HG02642 (cell line): ENCODE data around the gene GRIN3A.

Experiments used
- ATAC-seq: cut with Tn5 transposase; IDR thresholded peaks from one replicate; pipeline ENCODE4 v1.9.1; 2021; ENCODE audit warnings: mild to moderate bottlenecking; ENCODE audit not compliant: unreplicated experiment, poor library complexity

GRIN3A gene

GRCh38 chr9:101706261-101706798 is 32.1 kb downstream of the GRIN3A start:
- no peak for ATAC-seq

GRCh38 chr9:101705135-101705661 is 33.2 kb downstream of the GRIN3A start:
- peak; percentile 78 for ATAC-seq

DNA sequence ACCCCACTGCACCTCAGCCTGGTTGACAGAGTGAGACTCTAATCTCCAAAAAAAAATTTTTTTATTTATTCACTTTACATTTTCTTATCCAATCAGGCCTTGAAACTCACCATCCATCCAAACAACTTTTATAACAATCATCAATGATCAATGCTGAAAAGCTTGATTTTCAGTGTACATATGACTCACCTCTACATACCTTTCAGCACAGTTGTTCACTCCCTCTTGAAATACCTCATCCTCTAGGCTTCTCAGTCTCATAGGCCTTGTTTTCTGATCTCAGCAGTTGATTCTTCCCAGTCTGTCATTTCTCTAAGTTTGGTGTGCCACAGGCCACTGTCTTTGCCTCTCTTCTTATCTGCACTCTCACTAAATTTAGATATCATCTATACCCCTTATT is 36.2 kb downstream of the GRIN3A start:
- no peak for ATAC-seq

GRCh38 chr9:101693546-101694336 is 44.7 kb downstream of the GRIN3A start:
- no peak for ATAC-seq

DNA sequence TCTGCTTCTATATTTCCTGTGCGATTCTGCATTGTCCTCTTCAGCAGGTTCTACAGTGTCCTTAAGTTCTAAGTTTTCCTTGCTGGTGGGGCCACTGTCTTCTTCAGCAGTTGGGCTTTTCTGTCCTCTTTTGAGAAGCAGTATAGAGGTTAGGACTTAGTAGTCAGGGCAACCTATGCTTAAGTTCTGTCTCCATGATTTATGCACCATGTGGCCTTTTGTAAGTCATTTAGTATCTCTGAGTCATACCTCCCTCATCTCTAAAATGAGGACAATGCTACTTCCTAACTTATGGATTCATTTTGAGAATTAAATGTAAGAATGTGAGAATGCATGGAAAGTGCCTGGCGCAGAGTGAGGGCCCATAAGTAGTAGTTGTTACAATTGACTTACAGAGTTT is 46.8 kb downstream of the GRIN3A start:
- ATAC-seq, result no peak

DNA sequence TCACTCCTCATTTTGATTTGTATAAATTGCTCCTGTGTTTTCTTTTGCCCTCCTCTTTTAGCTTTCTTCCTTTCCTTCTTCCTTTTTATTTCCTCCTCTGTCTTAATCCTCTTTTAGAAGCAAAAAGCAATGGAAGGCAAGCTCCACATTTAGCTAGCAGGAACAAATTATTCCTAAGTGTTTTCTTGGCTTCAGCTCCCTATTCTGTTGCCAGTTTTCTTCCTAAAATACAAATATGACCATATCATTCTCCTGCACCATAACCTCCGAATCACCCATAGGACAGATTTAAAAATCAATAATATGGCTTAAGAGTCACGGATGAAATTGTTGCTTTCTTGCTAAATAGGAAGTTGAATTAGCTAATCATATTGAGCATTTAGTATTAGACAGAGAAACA is 49.4 kb downstream of the GRIN3A start:
- ATAC-seq, result no peak

- no peak for ATAC-seq
Observed at GRCh38 chr9:101684665-101685064, 53.8 kb downstream of the GRIN3A start.

DNA sequence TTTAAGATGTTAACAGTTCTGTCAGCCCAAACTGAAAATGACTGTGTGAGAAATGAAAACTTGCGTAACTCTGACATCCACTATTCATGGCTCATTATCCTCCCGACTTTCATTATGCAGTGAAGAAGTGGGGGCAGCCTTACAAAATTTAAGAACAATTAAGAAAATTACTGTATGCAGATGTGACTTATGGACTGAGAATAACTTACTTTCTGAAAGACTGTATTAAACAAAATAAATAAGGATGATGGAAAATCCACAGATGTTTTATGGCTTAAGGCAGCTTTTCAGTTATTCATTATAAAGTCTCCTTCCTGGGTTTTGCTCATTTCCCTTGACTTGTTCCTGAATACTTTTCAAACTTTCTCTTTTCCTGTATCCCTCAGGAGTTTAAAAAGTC is 55.2 kb downstream of the GRIN3A start:
- no peak for ATAC-seq

GRCh38 chr9:101677861-101678260 is 60.6 kb downstream of the GRIN3A start:
- ATAC-seq, result no peak

GRCh38 chr9:101675341-101675740 is 63.1 kb downstream of the GRIN3A start:
- ATAC-seq, result no peak

GRCh38 chr9:101674165-101674564 is 64.3 kb downstream of the GRIN3A start:
- no peak for ATAC-seq

GRCh38 chr9:101673642-101674041 is 64.8 kb downstream of the GRIN3A start:
- no peak for ATAC-seq

DNA sequence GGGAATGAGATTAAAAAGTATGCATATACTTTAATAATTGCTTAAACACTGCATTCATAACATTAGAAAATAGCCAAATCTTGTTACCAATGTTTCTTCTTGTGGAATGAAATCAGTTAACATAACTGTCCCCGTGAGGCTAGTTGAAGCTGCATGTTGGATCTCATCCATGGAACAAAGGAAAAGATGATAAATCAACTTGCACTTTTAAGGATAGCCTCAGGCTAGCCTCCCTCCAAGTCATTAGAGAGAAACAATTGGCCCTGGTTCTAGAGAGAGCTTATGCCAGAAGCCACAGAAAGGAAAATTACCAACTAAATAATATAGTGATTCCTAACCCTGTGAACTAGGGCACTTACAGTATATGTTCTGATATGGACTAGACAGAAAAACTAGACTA is 66.9 kb downstream of the GRIN3A start:
- no peak for ATAC-seq

GRCh38 chr9:101668421-101668820 is 70.0 kb downstream of the GRIN3A start:
- ATAC-seq, result no peak

DNA sequence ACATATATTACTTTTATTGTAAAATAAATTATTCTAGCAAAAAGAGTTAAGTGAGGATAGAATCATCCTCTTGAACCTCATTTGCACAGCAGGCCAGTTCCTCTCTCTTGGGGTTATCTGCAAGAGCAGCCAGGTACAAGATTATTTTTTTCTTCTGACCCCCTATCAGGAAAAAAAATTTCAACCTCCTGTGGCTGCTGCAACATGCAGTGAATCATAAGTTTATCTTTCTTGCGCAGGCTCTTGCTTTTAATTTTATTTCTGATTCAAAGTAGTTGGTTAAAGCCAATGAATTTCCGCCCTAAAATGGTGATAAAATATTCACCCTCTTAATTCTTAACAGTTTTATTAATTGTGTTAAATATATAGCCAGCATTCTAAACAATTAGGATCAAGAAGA is 74.0 kb downstream of the GRIN3A start:
- no peak for ATAC-seq

- no peak for ATAC-seq
Observed at GRCh38 chr9:101652601-101653175, 85.8 kb downstream of the GRIN3A start.

GRCh38 chr9:101650142-101650541 is 88.3 kb downstream of the GRIN3A start:
- ATAC-seq, result no peak

- no peak for ATAC-seq
Observed at GRCh38 chr9:101648493-101648892, 90.0 kb downstream of the GRIN3A start.

DNA sequence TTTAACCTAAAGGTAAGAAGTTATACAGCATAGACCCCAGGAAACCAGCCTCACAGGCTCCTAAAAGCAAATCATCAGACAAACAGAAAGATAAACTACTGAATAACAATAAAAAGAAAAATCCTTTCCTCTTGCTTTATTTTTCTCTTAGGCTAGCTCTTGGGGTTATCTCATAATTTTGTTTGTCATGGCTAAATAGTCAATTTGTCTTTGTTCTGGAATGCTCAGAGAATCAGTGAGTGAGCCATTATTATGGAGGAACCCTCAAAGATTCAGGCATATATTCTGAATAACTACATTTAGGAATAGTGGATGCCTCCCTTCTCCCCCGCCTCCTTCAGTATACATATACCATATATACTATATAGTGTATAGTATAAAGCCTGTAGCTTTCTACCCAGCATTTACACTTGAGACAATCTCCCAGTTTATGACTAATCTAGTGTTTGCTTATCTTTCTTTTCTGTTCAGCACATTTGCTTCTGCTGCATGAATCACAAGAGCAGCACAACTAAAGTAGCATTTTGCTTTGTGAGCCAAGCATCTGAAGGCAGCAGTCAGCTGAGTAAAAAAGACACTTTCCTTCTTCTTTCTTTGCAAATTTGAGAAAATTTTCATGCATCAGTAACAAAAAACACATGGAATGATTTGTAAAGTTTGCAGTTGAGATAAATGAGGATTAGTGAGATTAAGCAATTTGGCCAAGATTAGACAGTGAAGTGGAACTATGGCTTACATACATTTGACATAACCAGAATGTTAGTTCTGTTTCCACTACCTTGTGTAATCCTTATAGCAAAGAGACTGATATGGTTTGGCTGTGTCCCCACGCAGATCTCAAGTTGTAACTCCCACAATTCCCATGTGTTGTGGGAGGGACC is 98.4 kb downstream of the GRIN3A start:
- ATAC-seq, result no peak

DNA sequence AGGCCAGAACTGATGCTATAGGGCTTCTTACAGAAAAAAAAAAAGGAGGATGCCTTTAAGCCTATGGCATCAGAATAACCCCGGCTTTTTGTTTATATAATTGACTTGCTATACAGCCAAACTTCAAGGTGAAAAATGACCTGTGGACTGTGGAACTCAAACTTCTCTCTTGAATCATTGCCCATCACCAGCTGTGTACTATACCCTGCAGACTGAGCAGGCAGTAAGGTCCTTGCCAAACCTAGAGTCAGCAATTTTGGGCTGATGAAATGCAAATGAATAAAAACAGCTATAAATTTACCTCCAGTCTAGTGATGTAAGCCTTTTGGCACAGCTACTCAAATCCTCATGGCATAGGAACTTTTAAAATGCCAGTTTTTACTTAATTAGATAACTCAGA is 99.1 kb downstream of the GRIN3A start:
- no peak for ATAC-seq

- no peak for ATAC-seq
Observed at GRCh38 chr9:101636247-101636646, 102.2 kb downstream of the GRIN3A start.
